Measurements from ENCODE around the gene ACAD10.

DNA sequence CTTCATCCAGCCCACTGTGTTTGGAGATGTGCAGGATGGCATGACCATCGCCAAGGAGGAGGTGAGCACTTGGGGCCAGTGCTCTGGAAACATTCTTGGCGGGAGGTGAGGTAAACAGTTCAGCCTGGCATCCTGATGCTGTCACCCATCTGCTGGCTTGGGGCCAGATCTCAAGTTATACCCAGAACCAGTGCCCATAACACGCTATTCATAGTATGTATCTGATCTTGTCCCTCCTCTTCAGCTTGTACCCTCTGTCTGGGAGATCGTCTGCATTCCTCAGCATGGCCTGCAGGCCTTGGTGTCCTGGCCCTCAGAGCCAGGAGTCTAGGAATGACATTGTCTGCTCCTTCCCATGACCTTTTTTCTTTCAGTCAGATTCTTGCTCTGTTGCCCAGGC, 112.3 kb downstream of the ACAD10 start:
- TF ChIP-seq POLR2A (IDR thresholded peaks at IDR 0.05; ENCODE audit: low read depth, low read length) (no peak), JUND (IDR thresholded peaks at IDR 0.05; ENCODE audit: low read depth, low read length) (no peak), DPF2 (IDR thresholded peaks at IDR 0.05) (no peak), CEBPB (IDR thresholded peaks at IDR 0.05; ENCODE audit: borderline replicate concordance in 1 of 2, low read depth in 2 of 2, low read length in 2 of 2) (no peak), IKZF1 (conservative IDR thresholded peaks at IDR 0.05) (no peak), POLR2AphosphoS5 (IDR thresholded peaks at IDR 0.05; ENCODE audit: low read length) (no peak), PBX3 (IDR thresholded peaks at IDR 0.05; ENCODE audit: insufficient replicate concordance, low read depth, low read length) (no peak), CBX3 (IDR thresholded peaks at IDR 0.05; ENCODE audit: borderline replicate concordance, low read depth) (no peak), RFX5 (IDR thresholded peaks at IDR 0.05; ENCODE audit: low read depth, low read length) (no peak), ATF2 (IDR thresholded peaks at IDR 0.05; ENCODE audit: low read length) (no peak), CBFB (IDR thresholded peaks at IDR 0.05; ENCODE audit: low read depth) (no peak), SREBF2 (IDR thresholded peaks at IDR 0.05; ENCODE audit: low read length) (no peak)
- TF ChIP-seq, protein P1, sequence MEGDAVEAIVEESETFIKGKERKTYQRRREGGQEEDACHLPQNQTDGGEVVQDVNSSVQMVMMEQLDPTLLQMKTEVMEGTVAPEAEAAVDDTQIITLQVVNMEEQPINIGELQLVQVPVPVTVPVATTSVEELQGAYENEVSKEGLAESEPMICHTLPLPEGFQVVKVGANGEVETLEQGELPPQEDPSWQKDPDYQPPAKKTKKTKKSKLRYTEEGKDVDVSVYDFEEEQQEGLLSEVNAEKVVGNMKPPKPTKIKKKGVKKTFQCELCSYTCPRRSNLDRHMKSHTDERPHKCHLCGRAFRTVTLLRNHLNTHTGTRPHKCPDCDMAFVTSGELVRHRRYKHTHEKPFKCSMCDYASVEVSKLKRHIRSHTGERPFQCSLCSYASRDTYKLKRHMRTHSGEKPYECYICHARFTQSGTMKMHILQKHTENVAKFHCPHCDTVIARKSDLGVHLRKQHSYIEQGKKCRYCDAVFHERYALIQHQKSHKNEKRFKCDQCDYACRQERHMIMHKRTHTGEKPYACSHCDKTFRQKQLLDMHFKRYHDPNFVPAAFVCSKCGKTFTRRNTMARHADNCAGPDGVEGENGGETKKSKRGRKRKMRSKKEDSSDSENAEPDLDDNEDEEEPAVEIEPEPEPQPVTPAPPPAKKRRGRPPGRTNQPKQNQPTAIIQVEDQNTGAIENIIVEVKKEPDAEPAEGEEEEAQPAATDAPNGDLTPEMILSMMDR (IDR thresholded peaks at IDR 0.05 in 2 of 3, conservative IDR thresholded peaks at IDR 0.05 in 1 of 3; ENCODE audit: control insufficient read depth in 2 of 3, extremely low read depth in 1 of 3, insufficient read depth in 1 of 3, low read depth in 3 of 3, low read length in 3 of 3) = no peak
